GOT3 (cell line): Measurements from ENCODE around the gene TICAM2.

ENCODE experiments used
- DNase-seq: peaks from one replicate; lab custom pipeline; 2025; ENCODE audit warnings: mixed read lengths; lab: John Stamatoyannopoulos, UW

The TICAM2 gene

DNA sequence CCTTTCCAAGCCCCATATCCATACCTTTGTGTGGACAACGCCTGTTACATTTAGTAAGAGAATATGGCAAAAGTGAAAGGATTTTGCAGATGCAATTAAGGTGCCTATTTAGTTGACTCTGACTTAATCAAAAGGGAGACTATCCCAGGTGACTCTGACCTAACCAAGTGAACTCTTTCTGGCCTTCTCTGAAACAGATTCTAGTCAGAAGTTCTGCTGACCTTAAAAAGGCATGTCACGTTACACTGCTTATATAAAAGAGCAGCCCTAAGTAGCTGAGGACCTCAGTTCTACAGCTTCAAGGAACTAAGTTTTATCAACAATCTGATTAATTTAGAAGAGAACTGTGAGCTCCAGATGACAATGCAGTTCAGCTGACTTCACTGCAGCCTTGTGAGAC lies 5.7 kb upstream of the TICAM2 start:
- DNase-seq: no peak

DNA sequence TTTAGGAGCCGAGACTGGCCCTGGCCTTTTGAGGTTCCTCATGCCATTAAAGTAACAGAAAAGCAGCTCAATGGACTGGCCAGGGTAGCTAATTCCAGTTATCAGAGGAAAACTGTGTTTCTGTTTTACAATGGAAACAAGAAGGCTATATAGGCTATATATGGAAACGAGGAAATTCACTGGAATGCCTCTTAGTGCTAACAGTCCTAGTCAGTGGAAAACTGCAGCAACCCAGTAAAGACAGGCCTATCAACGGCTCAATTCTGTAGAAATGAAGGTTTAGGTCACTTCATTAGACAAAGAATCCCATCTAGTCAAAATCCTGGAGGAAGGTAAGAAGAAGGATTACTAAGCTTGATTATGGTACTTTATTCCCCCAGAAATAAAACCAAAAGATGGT lies 3.2 kb upstream of the TICAM2 start:
- DNase-seq: no peak

DNA sequence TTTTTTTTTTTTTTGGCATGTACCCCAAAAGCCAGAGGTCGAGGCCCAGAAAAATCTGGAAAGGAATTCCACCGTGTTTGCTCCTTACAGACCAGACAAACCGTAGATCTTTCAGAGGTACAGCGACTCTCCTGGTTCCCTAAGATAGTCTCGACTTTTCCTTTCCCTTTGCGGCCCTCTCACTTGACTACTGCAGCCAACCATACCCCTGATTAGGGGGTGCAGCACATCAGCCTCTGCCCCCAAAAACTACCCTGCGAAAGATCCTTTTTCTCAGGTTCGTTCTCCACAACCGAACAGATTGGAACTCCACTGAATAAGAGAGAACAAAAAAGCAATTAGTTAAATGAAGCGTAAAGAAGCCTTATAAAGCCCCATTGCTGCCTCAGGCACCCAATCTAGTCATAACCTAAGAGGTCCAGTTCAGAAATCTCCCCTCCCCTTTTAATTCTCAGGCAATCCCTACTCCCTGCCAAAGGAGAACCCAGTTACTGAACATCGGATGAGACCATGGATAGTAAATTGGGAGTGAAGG lies 379 bp upstream of the TICAM2 start:
- no peak for DNase-seq

DNA sequence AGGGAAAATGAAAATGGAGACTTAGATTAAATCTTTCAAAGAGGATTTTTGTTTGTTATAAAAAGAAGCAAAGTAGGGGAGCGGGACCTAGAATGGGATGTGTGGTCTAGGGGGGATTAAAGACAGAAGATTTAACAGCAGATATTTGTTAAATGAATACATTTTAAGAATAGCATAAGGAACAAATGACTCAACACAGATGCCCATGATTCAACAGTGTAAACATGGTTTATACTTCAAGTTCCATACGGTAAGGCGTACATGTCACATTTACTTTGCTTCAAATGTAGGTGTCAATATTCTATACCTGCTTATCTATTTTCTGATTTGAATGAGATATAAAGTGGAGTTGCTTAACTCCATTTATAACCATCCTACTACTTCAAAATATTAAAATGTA lies 1.5 kb downstream of the TICAM2 start:
- DNase-seq: no peak

DNA sequence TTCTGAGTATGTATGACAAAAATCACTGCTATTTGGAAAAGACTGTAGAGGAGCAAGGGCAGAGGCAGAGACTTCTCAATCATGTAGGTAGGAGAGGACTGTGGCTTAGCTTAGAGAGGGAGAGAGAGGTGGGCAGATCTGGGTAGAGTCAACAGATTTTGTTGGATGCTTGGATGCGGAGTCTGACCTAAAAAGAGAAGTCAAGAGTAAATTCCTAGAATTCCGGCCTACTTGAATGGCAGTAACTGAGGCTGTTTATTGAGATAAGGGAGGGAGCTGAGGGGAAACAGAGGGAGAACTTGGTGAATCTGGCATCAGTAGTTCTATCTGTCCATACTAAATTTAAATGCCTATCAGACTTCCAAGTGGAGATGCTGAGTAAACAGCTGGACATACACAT lies 2.4 kb downstream of the TICAM2 start:
- DNase-seq: no peak

DNA sequence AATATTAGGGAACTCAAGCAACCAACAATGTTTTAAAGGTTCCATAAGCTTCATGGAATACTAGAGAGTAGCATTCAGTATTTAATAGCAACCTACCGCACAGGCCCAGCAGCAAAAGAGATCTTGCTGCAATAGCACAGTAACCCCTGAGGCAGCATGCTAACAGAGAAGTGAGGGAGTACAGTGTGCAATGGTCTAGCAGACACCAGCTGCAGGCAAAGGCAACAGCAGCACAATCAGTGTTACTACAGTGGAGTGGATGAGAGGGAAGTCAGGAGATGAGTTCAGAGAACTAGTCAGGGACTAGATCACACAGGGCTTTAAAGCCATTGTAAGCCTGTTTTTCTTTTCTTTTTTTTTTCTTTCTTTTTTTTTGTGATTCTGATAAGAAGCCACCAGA lies 2.8 kb downstream of the TICAM2 start:
- no peak for DNase-seq

DNA sequence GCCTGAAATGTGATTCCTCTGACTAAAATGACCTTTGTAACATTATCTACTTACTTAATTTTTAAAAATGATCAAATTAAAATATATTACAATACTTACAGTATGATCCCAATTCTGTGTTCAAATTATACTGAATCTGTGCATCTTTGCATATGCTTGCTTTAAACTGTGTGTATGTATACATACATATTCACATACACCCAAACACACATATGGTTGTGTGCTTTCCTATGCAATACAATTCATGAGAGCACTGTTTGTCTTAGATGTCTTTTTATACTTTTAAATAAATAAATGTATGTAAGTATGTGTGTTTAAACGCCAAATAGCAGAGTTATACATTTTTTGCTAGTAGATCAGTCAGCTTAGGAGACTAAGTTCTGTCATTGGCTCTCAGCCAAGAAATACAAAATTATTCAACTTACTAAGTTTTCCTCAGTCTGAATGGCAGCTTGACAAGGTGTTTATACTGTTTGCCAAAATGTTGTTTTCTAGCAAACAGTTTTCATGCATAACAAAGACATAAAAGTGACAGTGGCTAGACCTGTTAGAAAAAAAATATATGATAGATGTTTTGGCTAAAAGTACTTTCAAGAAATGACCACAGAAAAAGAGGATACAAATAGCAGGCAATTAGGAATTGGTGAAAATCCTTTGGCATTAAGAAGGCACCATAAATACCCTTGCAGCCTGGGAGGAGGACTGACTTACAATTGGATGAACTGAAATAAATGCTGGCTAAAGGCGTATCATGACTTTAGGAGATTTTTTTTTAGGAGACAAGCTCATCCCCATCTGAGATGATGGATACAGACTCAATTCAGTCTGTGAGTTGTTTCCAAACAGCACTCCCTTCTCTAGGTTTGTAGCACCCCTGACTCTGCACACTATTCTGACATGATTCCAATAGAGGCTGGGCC lies 7.9 kb downstream of the TICAM2 start:
- DNase-seq: no peak

DNA sequence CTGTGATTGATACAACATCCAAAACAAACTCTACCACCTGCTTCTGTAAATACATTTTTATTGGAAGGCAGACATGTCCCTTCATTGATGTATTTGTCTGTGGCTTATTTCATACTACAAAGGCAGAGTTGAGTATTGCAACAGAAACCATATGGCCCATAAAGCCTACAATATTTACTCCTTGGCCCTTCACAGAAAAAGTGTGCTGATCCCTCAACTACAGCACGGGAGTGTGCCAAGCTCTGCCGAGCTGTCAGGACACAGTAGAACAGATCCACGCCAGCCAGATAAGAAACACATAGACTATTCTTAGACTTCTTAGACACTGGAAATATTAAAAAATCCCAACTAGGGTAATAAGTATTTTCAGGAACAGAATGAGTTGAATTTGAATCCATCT lies 13.2 kb downstream of the TICAM2 start:
- DNase-seq: no peak

DNA sequence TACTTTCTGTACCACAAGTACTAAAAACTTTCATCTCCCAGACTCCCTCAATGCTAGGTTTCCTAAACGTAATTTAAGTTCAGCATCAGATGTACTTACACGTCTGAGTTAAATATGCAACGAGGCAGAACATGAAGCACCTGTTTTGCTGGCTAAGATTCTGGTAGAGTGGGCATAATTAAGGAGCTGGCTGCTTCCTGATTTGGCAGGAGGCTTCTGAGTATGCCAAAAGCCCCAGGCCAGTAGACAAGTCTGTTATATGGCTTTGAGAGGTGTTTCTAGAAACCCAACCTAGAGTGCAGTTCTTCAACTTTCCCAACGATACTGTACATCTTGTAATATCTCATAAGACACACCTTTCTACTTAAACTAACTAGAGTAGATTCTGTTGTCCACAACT lies 13.6 kb downstream of the TICAM2 start:
- DNase-seq: no peak

DNA sequence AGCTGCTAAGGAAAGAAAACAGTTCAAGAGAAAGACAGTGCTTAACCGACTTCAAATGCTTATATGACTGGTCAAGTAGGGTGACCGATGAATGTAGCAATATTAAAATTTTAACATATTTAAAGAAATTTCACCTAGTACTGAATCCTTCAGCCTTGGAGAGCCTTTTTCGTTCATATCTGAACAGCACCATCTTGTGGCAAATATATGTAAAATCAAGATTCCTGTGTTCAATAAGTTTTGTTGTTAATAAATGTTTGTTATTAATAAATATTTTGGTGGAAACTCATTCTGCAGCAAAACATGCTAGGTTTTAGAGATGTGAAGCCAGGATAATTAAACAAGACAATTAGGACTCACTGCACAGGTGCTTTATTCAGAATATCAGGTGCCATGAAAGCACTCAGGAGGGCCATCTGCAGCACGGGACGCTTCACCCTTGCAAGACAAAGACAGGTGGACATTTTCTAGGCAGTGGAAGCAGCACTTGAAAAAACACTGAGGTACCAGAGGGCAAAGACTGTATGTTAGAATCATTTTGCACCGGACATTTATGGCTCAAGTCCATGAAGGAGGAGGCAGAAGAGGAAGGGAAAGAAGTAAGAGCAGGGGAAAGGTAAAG lies 15.6 kb downstream of the TICAM2 start:
- no peak for DNase-seq

DNA sequence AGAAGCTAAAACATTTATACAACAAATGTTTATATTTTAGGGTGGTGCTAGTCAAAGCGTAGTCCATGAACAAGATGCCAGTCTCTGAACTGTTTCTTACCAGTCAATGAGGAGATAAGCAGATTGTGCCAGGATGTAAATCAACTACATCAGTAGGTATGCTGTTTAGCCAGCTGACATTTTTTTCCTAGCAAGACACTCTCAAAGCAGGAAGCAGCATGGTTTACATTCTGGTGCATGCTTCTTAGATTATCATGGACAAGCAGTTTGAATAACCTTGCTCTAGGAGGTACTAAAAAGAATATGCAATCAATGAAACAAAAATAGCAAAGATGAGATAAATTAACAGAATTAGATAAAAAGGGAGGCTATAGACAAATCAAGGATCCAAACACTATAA lies 17.0 kb downstream of the TICAM2 start:
- DNase-seq: no peak

DNA sequence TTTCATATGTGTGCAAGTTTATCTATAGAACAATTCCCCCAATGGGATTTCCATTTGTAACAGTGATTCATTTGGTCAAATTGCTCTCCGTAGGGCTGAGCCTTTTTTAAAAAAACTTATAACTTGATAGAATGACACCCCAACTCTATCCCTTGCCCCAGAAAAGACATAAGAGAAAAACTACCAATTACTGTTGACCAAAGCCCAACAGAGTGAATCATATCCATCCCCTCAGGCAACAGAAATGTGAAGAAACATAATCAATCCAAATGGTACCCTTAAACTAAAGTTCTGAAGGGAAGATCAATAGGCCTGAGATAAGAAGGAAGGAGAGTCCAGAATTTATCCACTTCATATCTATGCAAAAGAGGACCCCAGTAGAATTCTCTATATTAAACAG lies 17.8 kb downstream of the TICAM2 start:
- no peak for DNase-seq

DNA sequence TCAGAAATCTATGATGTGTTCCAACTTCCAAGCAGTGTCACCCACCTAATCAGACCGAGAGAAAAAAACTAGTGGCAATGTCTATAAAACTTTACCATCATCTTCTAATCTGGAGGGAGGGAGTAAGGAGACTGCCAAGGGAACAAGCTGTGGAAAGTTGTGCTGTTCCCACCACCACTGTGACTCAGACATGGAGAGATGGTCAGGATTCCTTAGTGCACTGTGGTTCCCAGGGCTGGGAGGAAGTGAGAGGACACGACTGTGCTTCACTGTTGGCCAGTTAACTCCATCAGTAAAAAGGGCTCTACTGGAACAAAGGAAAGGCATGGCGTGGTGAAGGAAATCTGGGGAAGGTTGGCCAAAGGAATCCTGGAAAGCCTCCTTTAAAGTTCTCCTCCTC lies 18.8 kb downstream of the TICAM2 start:
- DNase-seq: no peak

DNA sequence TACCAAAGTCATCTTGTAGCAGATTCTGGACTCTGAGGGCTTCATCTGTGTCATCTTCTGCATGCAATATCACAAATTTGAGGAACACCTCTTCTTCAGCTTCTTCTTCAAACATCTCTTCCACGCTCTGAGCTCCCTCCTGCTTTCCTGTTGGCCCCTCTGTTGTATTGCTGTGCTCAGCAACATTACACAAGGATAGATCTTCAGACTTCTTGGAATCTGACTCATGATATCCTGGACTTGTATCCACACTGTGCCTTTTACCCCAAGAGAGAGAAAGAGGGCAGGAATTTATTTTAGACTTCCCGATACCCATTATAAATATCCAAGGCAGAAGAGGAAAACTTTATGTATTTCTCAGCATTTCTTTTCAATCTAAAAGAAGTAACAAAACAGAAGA lies 21.3 kb downstream of the TICAM2 start:
- DNase-seq: no peak

DNA sequence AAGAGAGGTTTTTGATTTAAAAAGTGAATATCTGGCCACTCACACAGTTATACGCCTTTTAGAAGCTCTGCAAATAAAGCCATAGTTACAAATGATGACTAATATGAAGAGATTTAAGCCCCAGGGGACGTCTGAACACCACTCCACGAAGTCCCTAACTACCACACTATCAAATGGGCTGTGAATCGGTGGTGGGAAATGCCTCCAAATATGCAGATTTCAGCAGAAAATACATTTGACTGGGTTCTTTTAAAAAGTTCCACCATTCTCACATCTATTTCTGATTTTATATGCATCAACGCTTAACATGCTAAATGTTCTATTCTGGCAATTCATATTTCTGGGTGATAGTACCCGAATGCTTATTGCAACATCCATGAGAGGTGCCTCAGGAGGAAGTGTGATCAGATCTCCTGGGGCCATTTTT lies 22.5 kb downstream of the TICAM2 start:
- no peak for DNase-seq

DNA sequence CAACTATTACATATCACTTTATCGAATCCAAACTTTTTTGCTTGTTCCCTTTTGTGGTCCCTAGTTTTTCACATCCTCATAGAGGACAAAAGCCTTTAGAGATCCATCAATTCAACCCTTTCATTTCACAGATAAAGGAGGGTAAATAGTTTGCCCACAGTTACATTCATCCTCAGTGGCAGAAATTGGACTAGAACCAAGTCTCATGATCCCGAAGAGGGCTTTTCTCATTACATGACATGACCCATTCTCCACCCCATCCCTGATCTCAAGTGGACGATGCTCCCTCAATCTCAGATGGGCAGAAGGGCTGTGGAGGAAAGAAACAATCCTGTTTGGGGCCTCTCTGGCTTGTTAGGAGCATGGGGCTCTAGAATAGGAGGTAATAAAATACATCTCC lies 23.1 kb downstream of the TICAM2 start:
- DNase-seq: no peak

DNA sequence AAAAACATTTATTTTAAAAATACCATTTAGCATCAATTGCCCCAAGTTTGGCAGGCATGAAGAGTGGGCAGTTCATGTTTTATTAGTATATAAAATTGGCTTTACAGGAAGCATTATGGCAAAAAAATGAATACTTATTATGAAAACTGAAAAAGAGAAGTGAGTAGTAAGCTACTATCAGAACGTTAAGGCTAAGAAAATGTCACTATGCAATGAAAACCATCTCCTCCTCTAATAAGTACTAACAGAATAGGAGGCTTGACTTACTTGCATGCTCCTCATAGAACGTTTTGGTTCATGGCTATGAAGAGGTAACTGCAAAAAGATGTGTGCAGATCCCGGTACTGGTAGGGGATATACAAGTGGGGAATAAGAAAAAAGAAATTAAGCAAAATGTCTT lies 23.6 kb downstream of the TICAM2 start:
- no peak for DNase-seq

DNA sequence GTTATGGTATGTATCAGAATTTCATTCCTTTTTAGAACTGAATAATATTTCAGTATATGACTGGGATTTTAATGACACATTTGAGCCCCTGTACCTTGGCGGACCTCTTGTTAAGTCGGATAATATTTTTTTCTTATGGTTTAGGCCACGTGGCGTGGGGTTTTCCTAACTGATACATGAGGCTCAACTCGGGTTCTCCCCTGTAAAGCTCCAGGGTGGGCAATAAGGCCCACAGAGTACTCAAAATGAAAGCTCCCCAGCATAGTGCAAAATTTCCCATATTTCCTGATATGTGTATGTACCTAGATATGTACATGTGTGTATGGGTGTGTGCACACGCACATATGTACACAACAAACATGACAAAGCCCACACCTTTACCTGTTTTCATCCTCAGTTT lies 24.5 kb downstream of the TICAM2 start:
- no peak for DNase-seq

DNA sequence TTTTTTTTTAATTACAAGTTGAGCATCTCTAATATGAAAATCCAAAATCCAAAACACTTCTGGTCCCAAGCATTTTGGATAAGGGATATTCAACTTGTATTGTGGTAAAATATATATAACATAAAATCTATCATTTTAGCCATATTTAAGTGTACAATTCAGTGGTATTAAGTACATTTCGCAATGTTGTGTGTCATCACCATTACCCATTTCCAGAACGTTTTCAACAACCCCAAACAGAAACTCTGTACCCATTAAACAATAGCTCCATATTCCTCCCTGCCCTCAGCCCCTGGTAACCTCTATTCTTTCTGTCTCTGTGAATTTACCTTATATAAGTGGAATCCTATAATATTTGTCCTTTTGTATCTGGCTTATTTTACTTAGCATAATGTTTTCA lies 24.9 kb downstream of the TICAM2 start:
- no peak for DNase-seq

DNA sequence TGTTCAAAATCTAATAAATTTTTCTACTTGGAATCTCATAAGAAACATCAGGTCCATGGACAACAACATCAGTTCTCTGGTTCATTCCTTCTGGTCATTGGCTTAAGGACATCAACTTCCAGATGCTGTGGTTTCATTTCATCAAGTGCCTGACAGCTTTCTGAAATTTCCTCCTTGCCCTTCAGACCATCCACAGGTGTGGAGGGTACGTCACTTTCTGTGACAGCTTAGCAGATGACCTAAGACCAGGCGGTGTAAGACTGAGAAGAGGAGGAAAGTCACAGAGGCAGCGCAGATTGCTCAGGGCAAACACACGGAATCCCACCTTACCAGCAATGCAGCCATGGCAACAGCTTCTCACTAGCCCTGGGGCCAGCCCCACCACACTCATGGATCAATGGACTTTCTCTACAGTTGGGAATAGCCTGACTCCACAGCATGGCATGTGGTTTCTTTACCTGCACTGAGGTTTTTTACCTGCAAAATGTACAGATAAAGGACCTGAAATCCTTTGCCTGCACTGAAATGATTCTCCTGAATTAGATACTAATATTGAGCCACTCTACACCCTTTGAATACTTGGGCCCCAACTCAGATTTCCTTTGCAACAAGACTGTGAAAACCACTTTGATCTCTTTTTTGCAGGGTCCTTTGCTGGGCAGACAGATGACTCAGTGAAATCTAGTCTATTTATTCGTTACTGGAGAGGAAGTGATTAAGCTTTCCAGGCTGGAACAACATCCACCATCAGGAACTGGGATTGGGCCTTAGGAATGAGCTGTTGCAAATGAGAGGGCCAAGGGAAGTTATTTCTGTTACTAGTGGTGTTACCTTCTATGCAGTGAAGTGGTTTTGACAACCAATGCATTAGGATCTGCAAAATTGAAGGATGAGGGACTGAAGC lies 26.9 kb downstream of the TICAM2 start:
- no peak for DNase-seq

DNA sequence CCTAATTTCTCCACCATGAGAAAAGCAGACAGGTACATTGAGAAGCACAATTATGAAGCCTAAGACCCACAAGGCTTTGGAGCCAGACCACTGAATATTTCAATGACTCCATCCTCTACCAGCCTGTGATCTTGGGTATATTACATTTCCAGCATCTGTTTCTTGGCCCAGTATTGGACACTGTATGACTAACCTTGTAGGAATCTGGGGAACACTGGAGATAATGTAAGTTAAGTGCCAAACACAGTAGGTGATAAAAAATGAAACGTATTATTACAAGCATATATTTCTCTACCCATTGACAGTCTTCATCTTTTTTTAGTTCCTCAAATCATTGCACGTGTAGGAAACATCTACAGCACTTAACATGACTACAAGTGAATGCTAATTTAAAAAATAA lies 29.1 kb downstream of the TICAM2 start:
- no peak for DNase-seq

DNA sequence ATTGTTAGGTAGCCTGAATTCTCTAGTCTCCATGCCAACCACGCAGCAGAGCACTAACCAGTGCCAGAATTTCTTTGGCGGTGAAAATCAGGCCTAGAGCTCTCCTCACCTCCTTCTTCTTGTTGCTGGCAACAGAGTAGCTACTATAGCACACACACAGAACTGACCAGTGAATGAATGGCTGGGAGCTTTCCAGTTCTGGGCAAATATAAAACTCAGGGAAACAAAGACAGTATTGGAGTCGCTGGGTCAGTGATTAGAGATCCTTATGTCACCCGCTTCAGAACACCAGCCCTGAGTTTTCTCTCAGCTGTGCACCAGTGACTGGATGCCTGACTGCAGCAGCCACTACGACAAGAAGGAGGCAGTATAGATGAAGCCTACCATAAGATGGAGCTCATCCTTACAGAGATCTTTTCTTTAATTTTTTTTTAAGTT lies 30.8 kb downstream of the TICAM2 start:
- no peak for DNase-seq
